Natural killer cell (primary cell): ENCODE data around the gene PRKAR1A. TPM values are rescaled to one million over a fixed set of nuclear protein-coding genes. Genes with fewer than 3 reads are reported as not detected.

Experiments
- ATAC-seq, 3 donors: fragments of 150-1000 bp in 2 of 3; fragments of 200-7000 bp in 1 of 3; cut with Tn5 transposase; 1 replicate in 1 of 3; 2 replicates in 2 of 3; pipeline ENCODE4 v1.10.0; 2021; ENCODE audit warnings: mild to moderate bottlenecking in 2 of 3, moderate library complexity in 2 of 3
- DNase-seq, 2 donors: peaks; one replicate each; pipeline versions ENCODE4 v3.0.0 to v3.0.0-alpha.2; 2013 to 2021; ENCODE audit warnings: mixed read lengths in 1 of 2
- H3K27ac ChIP-seq: one replicate; pipeline ENCODE4 v1.5.1; 2013; ENCODE audit warnings: mild to moderate bottlenecking, low read length
- H3K27me3 ChIP-seq: one replicate; pipeline ENCODE4 v1.6.1; 2013; ENCODE audit warnings: low read length; ENCODE audit not compliant: control insufficient read depth, insufficient read depth
- H3K36me3 ChIP-seq: one replicate; pipeline ENCODE4 v1.6.1; 2013; ENCODE audit warnings: low read length; ENCODE audit not compliant: control insufficient read depth, insufficient read depth
- H3K4me1 ChIP-seq: one replicate; pipeline ENCODE4 v1.6.1; 2013; ENCODE audit warnings: low read length; ENCODE audit not compliant: control insufficient read depth, insufficient read depth
- H3K4me3 ChIP-seq: one replicate; pipeline ENCODE4 v1.5.1; 2013; ENCODE audit warnings: low read length
- H3K9me3 ChIP-seq: one replicate; pipeline ENCODE4 v1.6.1; 2013; ENCODE audit warnings: low read length; ENCODE audit not compliant: control insufficient read depth, insufficient read depth
- H3K27ac Mint-ChIP-seq, 2 donors: one replicate each; pipeline ENCODE4 v1.8.0; 2022; ENCODE audit warnings: mild to moderate bottlenecking in 2 of 2, mixed read lengths in 2 of 2, moderate library complexity in 1 of 2
- H3K27me3 Mint-ChIP-seq, 2 donors: one replicate each; pipeline ENCODE4 v1.8.0; 2022; ENCODE audit warnings: low read depth in 2 of 2, mixed read lengths in 2 of 2
- H3K36me3 Mint-ChIP-seq: one replicate; pipeline ENCODE4 v1.8.0; 2022; ENCODE audit warnings: mixed read lengths
- H3K4me1 Mint-ChIP-seq, 2 donors: one replicate each; pipeline ENCODE4 v1.8.0; 2022; ENCODE audit warnings: mixed read lengths in 2 of 2
- H3K4me3 Mint-ChIP-seq: one replicate; pipeline ENCODE4 v1.8.0; 2022; ENCODE audit warnings: mild to moderate bottlenecking, moderate library complexity, mixed read lengths
- H3K9me3 Mint-ChIP-seq, 2 donors: one replicate each; pipeline ENCODE4 v1.8.0; 2022; ENCODE audit warnings: mixed read lengths in 2 of 2
- WGBS: methylation state at CpG from one replicate; pipeline ENCODE4 v1.1.7; 2013; ENCODE audit warnings: missing lambda C conversion rate; ENCODE audit not compliant: insufficient coverage; 5-methylcytosine and 5-hydroxymethylcytosine counted together
- intact Hi-C: fragments of 100-400 bp; cut with micrococcal nuclease; formaldehyde crosslinking; loops from one replicate; pipeline ENCODE4 v1.14.2; 2022
- total RNA-seq, 4 donors: library from RNA; stranded (reverse); fragments of 120-200 nt in 1 of 4; gene quantifications; one replicate each; pipeline versions ENCODE4 v1.2.3 to v1.2.4, GENCODE V29; 2013 to 2022
- TF ChIP-seq, protein P1 (sequence below): fragments of 200-600 bp; IDR thresholded peaks from one replicate; pipeline ENCODE4 v1.8.0; 2022; ENCODE audit warnings: antibody characterized with exemption

PRKAR1A gene
- total RNA-seq, 3 donors from 2014 or later (not counting 1 experiment from before 2014, with no cell fraction given), result 215 to 267 (median 234) TPM

DNA sequence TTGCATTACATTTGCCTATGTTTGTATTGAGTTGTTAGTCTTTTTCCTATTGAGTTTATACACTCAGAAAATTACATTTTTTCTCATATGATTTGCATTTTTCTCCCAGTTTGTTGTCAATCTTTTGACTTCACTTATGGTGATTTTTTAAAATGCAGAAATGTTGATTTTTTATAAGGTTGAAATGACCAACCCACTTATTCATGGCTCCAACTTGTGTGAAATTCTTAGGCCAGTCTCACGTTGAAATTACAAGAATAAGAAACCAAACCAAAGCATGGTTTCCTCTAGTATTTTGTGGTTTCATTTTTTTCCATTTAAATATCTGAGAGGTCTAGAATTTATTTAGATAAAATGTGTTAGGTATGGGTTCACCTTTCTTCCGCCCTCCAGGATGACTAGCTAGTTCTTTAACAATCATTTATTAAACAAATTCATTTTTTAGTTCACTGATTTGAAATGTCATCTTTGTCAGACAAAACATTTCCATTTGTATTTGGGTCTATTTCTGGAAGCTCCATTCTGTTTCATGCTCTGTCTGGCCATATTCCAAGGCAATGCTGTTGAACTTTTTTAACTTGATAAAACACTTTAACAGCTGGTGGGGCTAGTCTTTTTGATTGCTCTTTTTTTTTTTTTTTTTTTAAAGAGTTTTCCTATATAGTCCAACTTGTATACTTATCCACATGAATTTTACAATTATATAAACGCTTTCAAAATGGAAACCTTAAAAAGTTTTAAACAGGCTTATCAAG lies 48.9 kb downstream of the PRKAR1A start:
- Histone ChIP-seq H3K36me3 (no peaks in the 10 kb centered on the region), H3K4me3 (no peak overlapping the region), H3K27ac (no peak overlapping the region), H3K9me3 (no peaks in the 10 kb centered on the region), H3K4me1 (no peaks in the 10 kb centered on the region), H3K27me3 (no peaks in the 10 kb centered on the region)
- intact Hi-C loops, result no loop called here
- TF ChIP-seq, protein P1, sequence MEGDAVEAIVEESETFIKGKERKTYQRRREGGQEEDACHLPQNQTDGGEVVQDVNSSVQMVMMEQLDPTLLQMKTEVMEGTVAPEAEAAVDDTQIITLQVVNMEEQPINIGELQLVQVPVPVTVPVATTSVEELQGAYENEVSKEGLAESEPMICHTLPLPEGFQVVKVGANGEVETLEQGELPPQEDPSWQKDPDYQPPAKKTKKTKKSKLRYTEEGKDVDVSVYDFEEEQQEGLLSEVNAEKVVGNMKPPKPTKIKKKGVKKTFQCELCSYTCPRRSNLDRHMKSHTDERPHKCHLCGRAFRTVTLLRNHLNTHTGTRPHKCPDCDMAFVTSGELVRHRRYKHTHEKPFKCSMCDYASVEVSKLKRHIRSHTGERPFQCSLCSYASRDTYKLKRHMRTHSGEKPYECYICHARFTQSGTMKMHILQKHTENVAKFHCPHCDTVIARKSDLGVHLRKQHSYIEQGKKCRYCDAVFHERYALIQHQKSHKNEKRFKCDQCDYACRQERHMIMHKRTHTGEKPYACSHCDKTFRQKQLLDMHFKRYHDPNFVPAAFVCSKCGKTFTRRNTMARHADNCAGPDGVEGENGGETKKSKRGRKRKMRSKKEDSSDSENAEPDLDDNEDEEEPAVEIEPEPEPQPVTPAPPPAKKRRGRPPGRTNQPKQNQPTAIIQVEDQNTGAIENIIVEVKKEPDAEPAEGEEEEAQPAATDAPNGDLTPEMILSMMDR, result no peak
- H3K27ac Mint-ChIP-seq, result no peak overlapping the region
- DNase-seq (no peak), ATAC-seq (no peak)
- no peaks in the 10 kb centered on the region for H3K9me3 Mint-ChIP-seq
- peaks cover 0 to 5% of the 10 kb centered on the region in 2 donors for H3K27me3 Mint-ChIP-seq
- H3K4me3 Mint-ChIP-seq, result no peak overlapping the region
- H3K4me1 Mint-ChIP-seq, result peaks cover 7 to 8% of the 10 kb centered on the region in 2 donors
- 100% methylated on average over 1 of the region's 3 CpGs for WGBS
- H3K36me3 Mint-ChIP-seq, result no peaks in the 10 kb centered on the region

DNA sequence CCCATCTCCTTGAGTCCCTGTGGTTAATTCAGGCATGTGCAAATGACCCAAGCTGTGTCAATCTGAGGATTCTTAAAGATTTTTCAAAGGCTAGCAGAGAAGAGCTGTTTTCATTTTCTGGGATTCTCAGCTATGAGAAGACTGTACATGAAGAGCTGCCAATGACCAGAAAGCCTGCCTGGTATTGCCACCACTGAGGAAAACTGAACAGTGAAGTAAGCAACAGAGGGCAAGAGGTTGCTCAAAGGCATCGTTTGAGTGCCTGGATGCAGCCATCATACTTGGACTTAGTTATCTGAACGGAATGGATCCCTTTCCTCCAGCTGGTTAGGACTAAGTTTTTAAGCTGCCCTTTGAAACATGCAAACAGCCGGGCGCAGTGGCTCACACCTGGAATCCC lies 50.5 kb downstream of the PRKAR1A start:
- Histone ChIP-seq H3K9me3 (no peaks in the 10 kb centered on the region), H3K36me3 (no peaks in the 10 kb centered on the region), H3K27me3 (no peaks in the 10 kb centered on the region), H3K27ac (no peak overlapping the region), H3K4me3 (no peak overlapping the region), H3K4me1 (no peaks in the 10 kb centered on the region)
- intact Hi-C loops, result no loop called here
- DNase-seq (no peak), ATAC-seq (no peak)
- TF ChIP-seq, protein P1, result no peak
- Mint-ChIP-seq H3K4me1 (peaks cover 7 to 8% of the 10 kb centered on the region in 2 donors), H3K36me3 (no peaks in the 10 kb centered on the region), H3K27ac (no peak overlapping the region), H3K27me3 (peaks cover 0 to 8% of the 10 kb centered on the region in 2 donors), H3K4me3 (no peak overlapping the region), H3K9me3 (no peaks in the 10 kb centered on the region)
- 88% methylated on average over 4 of the region's 4 CpGs for WGBS

- TF ChIP-seq, protein P1, result no peak
- H3K27ac ChIP-seq, result no peak overlapping the region
- intact Hi-C loops, result no loop called here
- peaks cover 7 to 10% of the 10 kb centered on the region in 2 donors for H3K27me3 Mint-ChIP-seq
- ATAC-seq (no peak), DNase-seq (no peak)
- H3K4me1 Mint-ChIP-seq, result peaks cover 7 to 8% of the 10 kb centered on the region in 2 donors
- no peaks in the 10 kb centered on the region for H3K36me3 Mint-ChIP-seq
- no peaks in the 10 kb centered on the region for H3K9me3 Mint-ChIP-seq
- H3K4me3 ChIP-seq, result no peak overlapping the region
- no peaks in the 10 kb centered on the region for H3K9me3 ChIP-seq
- 90% methylated on average over 7 of the region's 8 CpGs for WGBS
- H3K36me3 ChIP-seq, result no peaks in the 10 kb centered on the region
- H3K4me1 ChIP-seq, result no peaks in the 10 kb centered on the region
- H3K27me3 ChIP-seq, result no peaks in the 10 kb centered on the region
- H3K27ac Mint-ChIP-seq, result no peak overlapping the region
- no peak overlapping the region for H3K4me3 Mint-ChIP-seq
Measured at GRCh38 chr17:68564415-68565111, 52.3 kb downstream of the PRKAR1A start.
